ENCODE data around the gene HPS5. TPM values are rescaled to one million over a fixed set of nuclear protein-coding genes. Genes with fewer than 3 reads are reported as not detected.

Gene HPS5
- total RNA-seq, 6 experiments from 2014 or later: 31.4 to 41.5 (median 34.4) TPM

DNA sequence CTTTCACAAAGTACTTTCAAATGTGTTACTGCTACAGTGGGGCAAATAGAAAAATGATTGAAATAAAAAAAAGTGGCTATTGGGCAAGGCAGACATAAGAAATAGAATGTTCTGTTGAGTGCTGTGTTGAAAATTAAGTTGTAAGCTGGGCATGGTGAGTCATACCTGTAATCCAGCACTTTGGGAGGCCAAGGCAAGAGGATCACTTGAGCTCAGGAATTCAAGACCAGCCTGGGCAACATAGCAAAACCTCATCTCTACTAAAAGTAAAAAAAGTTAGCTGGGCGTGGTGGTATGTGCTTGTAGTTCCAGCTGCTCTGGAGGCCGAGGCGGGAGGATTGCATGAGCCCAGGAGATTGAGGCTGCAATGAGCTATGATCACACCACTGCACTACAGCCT, 45.5 kb upstream of the HPS5 start:
- H3K27me3 Mint-ChIP-seq (ENCODE audit: insufficient read depth): no peaks in the 10 kb centered on the region; the same call in 1 of the 2 replicates
- peaks cover 26% of the 10 kb centered on the region for H3K36me3 Mint-ChIP-seq (ENCODE audit: low read depth)
- H3K4me1 Mint-ChIP-seq (ENCODE audit: low read depth): peaks cover 50% of the 10 kb centered on the region
- H3K27ac Mint-ChIP-seq: peak overlapping the region; percentile 42
- TF ChIP-seq, protein P1, sequence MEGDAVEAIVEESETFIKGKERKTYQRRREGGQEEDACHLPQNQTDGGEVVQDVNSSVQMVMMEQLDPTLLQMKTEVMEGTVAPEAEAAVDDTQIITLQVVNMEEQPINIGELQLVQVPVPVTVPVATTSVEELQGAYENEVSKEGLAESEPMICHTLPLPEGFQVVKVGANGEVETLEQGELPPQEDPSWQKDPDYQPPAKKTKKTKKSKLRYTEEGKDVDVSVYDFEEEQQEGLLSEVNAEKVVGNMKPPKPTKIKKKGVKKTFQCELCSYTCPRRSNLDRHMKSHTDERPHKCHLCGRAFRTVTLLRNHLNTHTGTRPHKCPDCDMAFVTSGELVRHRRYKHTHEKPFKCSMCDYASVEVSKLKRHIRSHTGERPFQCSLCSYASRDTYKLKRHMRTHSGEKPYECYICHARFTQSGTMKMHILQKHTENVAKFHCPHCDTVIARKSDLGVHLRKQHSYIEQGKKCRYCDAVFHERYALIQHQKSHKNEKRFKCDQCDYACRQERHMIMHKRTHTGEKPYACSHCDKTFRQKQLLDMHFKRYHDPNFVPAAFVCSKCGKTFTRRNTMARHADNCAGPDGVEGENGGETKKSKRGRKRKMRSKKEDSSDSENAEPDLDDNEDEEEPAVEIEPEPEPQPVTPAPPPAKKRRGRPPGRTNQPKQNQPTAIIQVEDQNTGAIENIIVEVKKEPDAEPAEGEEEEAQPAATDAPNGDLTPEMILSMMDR (IDR thresholded peaks at IDR 0.05): no peak
- H3K4me3 Mint-ChIP-seq: no peak overlapping the region
- no peak for DNase-seq
- H3K9me3 Mint-ChIP-seq: no peaks in the 10 kb centered on the region

DNA sequence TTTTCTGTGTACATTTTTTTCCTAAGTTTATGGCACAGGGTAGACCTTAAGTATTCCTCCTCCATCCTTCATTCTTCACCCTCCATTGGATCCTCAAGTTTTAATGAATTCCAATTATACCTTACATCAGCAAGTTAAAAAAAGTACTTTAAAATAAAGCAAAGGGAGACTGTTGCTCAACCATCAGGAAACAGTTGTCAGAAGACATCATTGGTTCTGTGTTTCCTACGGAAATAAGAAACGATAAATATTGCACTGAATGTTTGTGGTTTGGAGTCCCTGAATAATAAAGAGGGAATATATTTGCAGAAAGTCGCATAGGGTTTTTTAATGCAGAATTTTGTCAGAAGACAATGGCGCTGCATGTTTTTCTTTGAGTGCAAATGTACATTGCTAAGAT, 44.3 kb upstream of the HPS5 start:
- H3K4me1 Mint-ChIP-seq (ENCODE audit: low read depth): peaks cover 56% of the 10 kb centered on the region
- TF ChIP-seq, protein P1 (IDR thresholded peaks at IDR 0.05): no peak
- H3K9me3 Mint-ChIP-seq: no peaks in the 10 kb centered on the region
- no peak overlapping the region for H3K4me3 Mint-ChIP-seq
- no peak overlapping the region for H3K27ac Mint-ChIP-seq
- no peaks in the 10 kb centered on the region; the same call in 1 of the 2 replicates for H3K27me3 Mint-ChIP-seq (ENCODE audit: insufficient read depth)
- no peak for DNase-seq
- H3K36me3 Mint-ChIP-seq (ENCODE audit: low read depth): peaks cover 32% of the 10 kb centered on the region

DNA sequence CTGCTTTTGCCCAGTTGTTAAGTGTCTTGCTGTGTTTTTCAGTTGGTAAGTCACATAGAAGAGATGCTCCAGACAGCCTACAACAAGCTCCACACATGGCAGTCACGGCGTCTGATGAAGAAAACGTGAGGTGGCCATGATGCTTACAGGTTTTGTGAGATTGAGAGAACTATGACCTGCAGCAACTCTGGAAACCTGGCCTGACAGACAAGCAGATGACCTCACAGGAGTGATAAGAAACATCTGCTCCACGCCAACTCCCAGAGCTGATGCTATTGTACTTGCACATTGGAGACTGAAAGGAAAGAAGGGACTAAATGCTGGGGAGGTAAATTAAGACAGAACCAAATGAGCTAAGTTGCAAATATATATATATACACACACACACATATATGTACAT, 43.8 kb upstream of the HPS5 start:
- H3K4me3 Mint-ChIP-seq: no peak overlapping the region
- TF ChIP-seq, protein P1 (IDR thresholded peaks at IDR 0.05): no peak
- H3K27ac Mint-ChIP-seq: no peak overlapping the region
- no peaks in the 10 kb centered on the region; the same call in 1 of the 2 replicates for H3K27me3 Mint-ChIP-seq (ENCODE audit: insufficient read depth)
- peaks cover 57% of the 10 kb centered on the region for H3K4me1 Mint-ChIP-seq (ENCODE audit: low read depth)
- H3K36me3 Mint-ChIP-seq (ENCODE audit: low read depth): peaks cover 35% of the 10 kb centered on the region
- no peaks in the 10 kb centered on the region for H3K9me3 Mint-ChIP-seq
- DNase-seq: no peak

DNA sequence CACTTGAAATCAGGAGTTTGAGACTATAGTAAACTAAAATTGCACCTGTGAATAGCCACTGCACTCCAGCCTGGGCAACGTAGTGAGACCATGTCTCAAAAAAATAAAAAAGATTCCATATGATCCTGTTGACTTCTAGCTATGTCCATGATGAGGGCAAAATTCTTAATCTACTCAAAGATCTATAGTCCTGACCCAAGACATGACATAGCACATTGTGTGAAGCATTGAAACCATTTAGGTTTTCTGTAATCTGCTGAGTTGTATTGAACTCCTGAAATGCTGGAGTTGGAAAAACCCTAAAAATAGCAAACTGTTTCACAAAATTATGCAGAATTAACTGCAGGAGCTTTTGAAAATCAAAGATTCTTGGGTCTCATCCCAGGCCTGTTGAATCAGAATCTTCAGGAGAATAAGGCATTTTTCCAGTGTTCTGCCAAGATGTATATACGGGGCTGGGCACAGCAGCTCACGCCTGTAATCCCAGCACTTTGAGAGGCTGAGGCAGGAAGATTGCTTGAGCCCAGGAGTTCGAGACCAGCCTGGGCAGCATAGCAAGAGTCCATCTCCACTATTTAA, 42.6 kb upstream of the HPS5 start:
- Mint-ChIP-seq H3K27me3 (ENCODE audit: insufficient read depth) (no peaks in the 10 kb centered on the region; the same call in 1 of the 2 replicates), H3K27ac (no peak overlapping the region), H3K4me1 (ENCODE audit: low read depth) (peaks cover 55% of the 10 kb centered on the region), H3K9me3 (no peaks in the 10 kb centered on the region), H3K36me3 (ENCODE audit: low read depth) (peaks cover 35% of the 10 kb centered on the region), H3K4me3 (no peak overlapping the region)
- no peak for DNase-seq
- TF ChIP-seq, protein P1 (IDR thresholded peaks at IDR 0.05): no peak

DNA sequence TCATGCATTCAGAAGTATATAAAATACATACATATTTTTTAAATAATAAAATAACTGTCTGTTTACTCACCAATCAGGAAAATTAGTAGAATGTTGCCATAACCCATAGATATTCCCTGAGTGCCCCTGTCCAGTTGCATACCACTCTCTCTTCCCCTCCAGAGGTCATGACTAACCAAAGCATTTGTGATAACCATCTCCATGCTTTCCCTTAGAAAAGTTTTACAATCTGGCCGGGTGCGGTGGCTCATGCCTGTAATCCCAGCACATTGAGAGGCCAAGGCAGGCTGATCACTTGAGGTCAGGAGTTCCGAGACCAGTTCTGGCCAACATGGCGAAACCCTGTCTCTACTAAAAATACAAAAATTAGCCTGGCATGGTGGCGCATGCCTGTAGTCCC, 39.2 kb upstream of the HPS5 start:
- Mint-ChIP-seq H3K36me3 (ENCODE audit: low read depth) (peaks cover 50% of the 10 kb centered on the region), H3K4me1 (ENCODE audit: low read depth) (peaks cover 25% of the 10 kb centered on the region), H3K4me3 (no peak overlapping the region), H3K27ac (peak overlapping the region; percentile 73), H3K9me3 (no peaks in the 10 kb centered on the region), H3K27me3 (ENCODE audit: insufficient read depth) (peaks cover 2% of the 10 kb centered on the region)
- DNase-seq: peak; percentile 82
- TF ChIP-seq, protein P1 (IDR thresholded peaks at IDR 0.05): no peak; the same call in 1 of the 2 replicates

Data from HFFc6 (cell line).